Loucy (cell line): Measurements from ENCODE around the gene OR8I2.
"Not testable (repeated sequence)": the region's sequence is repeated elsewhere in the genome, so short reads cannot be mapped to it uniquely, and the experiment has no call there.

Experiments
- CTCF ChIP-seq: fragments of 200-600 bp; sonication (generic); conservative IDR thresholded peaks from 2 replicates; pipeline ENCODE4 v1.5.1; 2014; ENCODE audit warnings: mild to moderate bottlenecking, antibody characterized with exemption, low read length
- EZH2phosphoT487 ChIP-seq: fragments of 200-600 bp; IDR thresholded peaks from 2 replicates; pipeline ENCODE4 v1.6.1; 2018; ENCODE audit warnings: antibody characterized with exemption, mild to moderate bottlenecking, moderate library complexity, borderline replicate concordance

DNA sequence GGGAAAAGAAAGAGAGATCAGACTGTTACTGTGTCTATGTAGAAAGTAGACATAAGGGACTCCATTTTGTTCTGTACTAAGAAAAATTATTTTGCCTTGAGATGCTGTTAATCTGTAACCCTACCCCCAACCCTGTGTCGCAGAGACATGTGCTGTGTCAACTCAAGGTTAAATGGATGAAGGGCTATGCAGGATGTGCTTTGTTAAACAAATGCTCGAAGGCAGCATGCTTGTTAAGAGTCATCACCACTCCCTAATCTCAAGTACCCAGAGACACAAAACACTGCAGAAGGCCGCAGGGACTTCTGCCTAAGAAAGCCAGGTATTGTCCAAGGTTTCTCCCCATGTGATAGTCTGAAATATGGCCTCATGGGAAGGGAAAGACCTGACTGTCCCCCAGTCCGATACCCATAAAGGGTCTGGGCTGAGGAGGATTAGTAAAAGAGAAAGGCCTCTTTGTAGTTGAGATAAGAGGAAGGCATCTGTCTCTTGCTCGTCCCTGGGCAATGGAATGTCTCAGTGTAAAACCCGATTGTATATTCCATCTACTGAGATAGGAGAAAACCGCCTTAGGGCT is 35.4 kb upstream of the OR8I2 start:
- TF ChIP-seq CTCF, EZH2phosphoT487: not testable (repeated sequence)
